ENCODE data around the gene NKX1-1.

NKX1-1 gene

DNA sequence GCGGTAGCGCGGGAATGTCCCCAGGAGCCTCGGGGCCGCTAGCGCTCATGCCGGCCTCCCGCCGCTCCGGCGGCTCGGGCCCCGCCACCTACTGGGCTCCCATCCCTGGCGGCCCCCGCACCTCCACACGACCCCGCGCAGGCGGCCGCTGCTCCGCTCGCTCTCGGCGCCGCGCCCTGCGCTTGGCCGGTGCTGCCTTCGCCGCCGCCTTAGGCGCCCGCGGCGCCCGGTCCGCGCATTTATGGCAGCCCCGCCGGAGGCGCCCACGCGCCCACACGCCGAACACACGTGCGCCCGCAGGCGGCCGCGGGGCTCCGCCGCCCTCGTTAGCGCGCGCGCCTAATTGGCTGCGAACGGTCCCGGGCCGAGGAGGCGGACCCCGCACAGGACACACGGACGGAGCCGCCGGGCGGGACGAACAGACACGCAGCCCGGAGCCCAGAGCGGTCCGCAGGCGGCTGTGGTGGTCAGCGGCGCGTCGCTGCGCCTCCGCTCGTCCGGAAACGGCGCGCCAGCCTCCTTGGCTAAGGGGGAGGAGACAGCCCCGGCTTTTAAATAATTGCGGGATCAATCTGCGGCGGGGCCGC is at the start of gene NKX1-1:
Gene NKX1-1 (minus strand): TSS at position 49 of the 587 bp plus-strand sequence. CDS start 0 bp downstream, at position 49.
- no peak within 1 kb of the TSS for H3K4me3 Mint-ChIP-seq
- ATAC-seq (replicated peaks; ENCODE audit: extremely low read depth, poor library complexity, severe bottlenecking) (no peak), DNase-seq (ENCODE audit: low spot score in 2 of 2) (no peak)
- H3K27me3 Mint-ChIP-seq, result peaks cover 52% of the 10 kb centered on the region
- no peaks in the 10 kb centered on the region for H3K9me3 Mint-ChIP-seq
- peak within 1 kb of the TSS; percentile 25 for H3K27ac Mint-ChIP-seq (ENCODE audit: low read depth)
- H3K36me3 Mint-ChIP-seq (ENCODE audit: insufficient read depth), result peaks cover 4% of the 10 kb centered on the region
- H3K4me1 Mint-ChIP-seq, result no peaks in the 10 kb centered on the region

DNA sequence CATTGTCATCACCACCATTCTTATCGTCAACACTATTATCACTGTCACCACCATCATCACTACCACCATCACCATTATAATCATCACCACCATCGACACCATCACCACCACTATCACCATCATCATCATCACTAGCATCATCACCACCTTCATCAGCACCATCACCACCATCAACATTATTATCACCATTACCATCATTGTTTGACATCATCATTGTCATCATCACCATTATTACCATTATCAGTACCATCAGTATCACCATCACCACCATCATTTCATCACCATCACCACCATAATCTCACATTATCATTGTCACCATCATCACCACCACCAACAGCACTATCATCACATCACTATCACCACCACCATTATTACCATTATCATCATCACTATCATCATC is 47.5 kb upstream of the NKX1-1 start:
- H3K36me3 Mint-ChIP-seq (ENCODE audit: insufficient read depth), result no peaks in the 10 kb centered on the region
- ATAC-seq (replicated peaks; ENCODE audit: extremely low read depth, poor library complexity, severe bottlenecking) (no peak), DNase-seq (ENCODE audit: low spot score in 2 of 2) (no peak)
- no peak overlapping the region for H3K27ac Mint-ChIP-seq (ENCODE audit: low read depth)
- peaks cover 21% of the 10 kb centered on the region for H3K9me3 Mint-ChIP-seq
- H3K4me3 Mint-ChIP-seq, result no peak overlapping the region
- no peaks in the 10 kb centered on the region for H3K4me1 Mint-ChIP-seq
- H3K27me3 Mint-ChIP-seq, result peaks cover 9% of the 10 kb centered on the region

DNA sequence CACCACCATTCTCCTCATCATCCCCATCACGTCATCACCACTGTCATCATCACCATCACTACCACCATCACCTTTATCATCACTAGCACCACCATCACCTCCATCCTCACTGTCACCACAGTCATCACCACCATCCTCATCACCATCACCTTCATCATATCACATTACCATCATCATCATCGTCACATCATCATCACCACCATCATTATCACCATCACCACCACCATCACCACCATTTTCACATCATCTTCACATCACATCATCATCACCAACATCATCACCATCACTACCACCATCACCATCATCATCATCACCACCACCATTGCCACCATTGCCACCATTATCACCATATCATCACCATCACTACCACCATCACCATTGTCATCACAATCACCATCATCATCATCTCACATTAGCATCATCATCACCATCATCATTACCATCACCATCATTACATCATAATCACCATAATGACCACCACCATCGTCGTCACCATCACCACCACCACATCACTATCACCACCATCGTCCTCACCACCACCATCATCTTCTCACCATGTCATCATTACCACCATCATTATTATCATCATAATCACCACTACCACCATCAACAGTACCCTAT is 46.3 kb upstream of the NKX1-1 start:
- Mint-ChIP-seq H3K4me3 (no peak overlapping the region), H3K36me3 (ENCODE audit: insufficient read depth) (no peaks in the 10 kb centered on the region), H3K27ac (ENCODE audit: low read depth) (no peak overlapping the region), H3K4me1 (no peaks in the 10 kb centered on the region), H3K9me3 (peaks cover 21% of the 10 kb centered on the region), H3K27me3 (peaks cover 1% of the 10 kb centered on the region)
- no peak for ATAC-seq (replicated peaks; ENCODE audit: extremely low read depth, poor library complexity, severe bottlenecking)
- DNase-seq (ENCODE audit: low spot score in 2 of 2), result no peak

DNA sequence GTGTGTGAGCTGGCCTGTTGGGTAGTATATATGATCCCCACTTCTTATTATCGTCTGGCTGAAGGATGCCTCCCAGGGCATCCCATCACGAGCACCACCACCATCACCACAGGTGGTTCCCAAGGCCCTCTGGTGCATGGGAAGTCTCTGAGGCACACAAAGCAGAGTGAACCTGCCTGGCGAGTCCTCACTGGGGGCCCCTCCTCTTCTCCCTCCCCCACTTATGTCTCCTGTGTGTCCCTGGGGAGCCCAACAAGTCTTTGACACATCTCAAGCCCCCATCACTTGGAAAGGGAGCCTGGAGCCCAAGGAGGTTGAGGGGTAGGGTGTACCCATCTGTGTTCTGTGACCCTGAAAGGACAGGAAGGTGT is 45.5 kb upstream of the NKX1-1 start:
- no peak overlapping the region for H3K4me3 Mint-ChIP-seq
- H3K36me3 Mint-ChIP-seq (ENCODE audit: insufficient read depth), result no peaks in the 10 kb centered on the region
- no peak overlapping the region for H3K27ac Mint-ChIP-seq (ENCODE audit: low read depth)
- ATAC-seq (replicated peaks; ENCODE audit: extremely low read depth, poor library complexity, severe bottlenecking), result no peak
- DNase-seq (ENCODE audit: low spot score in 2 of 2), result no peak
- H3K4me1 Mint-ChIP-seq, result no peaks in the 10 kb centered on the region
- peaks cover 21% of the 10 kb centered on the region for H3K9me3 Mint-ChIP-seq
- peaks cover 7% of the 10 kb centered on the region for H3K27me3 Mint-ChIP-seq

DNA sequence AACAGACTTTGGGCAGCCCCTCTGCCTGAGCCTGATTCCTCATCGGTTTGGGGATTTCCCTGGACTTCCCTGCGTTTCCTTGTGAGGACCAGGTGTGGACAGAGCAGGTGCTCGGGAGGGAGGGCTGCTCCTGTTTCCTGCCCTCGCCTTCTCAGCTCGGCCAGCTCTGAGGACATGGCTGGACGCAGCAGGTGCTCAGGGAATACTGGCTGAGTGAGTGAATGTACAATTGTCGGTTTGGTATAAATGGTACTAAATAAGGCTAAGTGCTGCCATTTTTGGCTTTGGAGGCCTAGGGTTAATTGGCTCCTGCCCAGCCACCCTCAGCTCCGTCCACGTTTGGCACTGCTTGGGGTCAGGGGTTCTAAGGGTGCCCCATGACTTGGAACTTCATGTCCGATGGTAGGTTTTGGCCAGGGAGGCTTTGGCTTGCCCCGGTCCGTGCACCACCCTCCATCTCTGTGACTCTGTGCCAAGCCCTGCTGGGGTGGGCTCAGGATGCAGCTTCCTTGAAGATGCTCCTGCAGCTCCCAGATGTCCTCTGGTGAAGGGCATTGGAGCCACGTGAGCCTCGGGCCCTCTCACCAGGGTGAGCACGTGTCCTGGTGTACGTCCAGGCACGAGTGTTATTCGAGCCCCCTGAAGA is 45.0 kb upstream of the NKX1-1 start:
- Mint-ChIP-seq H3K27ac (ENCODE audit: low read depth) (no peak overlapping the region), H3K4me3 (no peak overlapping the region)

DNA sequence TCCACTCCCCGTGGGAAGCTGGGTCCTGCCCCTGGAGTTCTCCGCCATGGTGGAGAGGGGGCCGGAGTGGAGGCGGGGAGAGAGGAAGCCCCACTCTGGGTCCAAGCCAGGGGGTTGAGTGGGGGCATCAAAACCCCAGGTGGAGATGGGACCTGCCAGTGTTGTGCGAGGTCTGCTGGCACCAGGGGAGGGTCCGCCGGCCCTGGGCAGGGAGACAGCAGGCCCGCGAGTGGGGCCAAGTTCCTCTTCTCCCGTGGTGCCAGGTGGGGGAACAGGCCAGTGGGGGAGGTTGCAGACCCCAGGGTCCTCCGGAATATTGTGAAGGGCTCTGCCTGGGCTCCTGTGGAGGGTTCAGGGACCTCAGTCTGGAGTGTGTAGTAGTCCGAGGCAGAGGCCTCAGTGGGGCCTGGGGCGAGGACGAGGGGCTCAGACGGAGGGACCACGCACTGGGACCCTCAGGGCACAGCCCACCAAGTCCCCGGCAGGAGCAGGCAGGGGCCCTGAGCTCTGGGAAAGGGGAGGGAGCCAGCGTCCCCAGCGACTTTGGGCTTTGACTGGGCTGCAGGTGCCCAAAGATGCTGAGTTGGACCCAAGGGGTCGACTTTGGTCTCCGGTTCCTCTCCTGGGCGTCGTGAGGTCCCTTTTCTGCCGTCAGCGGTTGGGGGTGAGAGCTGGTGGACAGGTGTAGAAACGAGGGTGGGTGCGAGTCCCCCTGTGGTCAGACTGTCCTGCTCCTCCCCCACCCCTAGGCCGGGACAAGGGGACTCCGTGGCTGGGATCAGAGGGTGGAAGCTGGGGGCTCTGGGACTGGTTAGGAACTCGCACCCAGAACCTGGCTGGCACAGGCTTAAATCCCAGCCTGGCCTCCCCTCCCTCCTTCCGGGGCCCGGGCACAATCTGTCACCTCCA is 43.8 kb upstream of the NKX1-1 start:
- Mint-ChIP-seq H3K36me3 (ENCODE audit: insufficient read depth) (no peaks in the 10 kb centered on the region), H3K4me1 (no peaks in the 10 kb centered on the region), H3K27ac (ENCODE audit: low read depth) (no peak overlapping the region), H3K27me3 (peaks cover 18% of the 10 kb centered on the region), H3K9me3 (peaks cover 21% of the 10 kb centered on the region), H3K4me3 (no peak overlapping the region)
- DNase-seq (ENCODE audit: low spot score in 2 of 2) (no peak), ATAC-seq (replicated peaks; ENCODE audit: extremely low read depth, poor library complexity, severe bottlenecking) (no peak)

More for the DNA sequence above, 45.0 kb upstream of the NKX1-1 start:
- peaks cover 8% of the 10 kb centered on the region for H3K27me3 Mint-ChIP-seq
- no peaks in the 10 kb centered on the region for H3K4me1 Mint-ChIP-seq
- ATAC-seq (replicated peaks; ENCODE audit: extremely low read depth, poor library complexity, severe bottlenecking) (no peak), DNase-seq (ENCODE audit: low spot score in 2 of 2) (no peak)
- H3K9me3 Mint-ChIP-seq, result peaks cover 21% of the 10 kb centered on the region
- H3K36me3 Mint-ChIP-seq (ENCODE audit: insufficient read depth), result no peaks in the 10 kb centered on the region

DNA sequence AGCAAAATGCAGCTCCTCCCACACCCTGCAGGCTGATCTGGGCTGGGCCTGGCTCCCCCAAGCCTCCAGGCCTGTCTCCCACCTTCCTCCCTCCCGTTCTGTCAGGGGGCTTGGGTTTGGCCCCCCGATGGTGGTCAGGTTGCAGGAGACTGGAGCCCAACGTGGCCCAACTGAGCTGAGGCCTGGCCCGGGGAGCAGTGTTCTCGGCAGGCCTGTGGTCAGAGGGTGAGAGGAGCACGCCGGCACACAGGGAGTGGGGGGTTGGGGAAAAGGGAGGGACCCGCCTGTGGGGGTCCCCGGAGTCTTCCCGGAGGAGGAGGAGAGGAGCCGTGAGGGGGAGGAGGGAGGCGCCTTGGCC is 43.2 kb upstream of the NKX1-1 start:
- peaks cover 21% of the 10 kb centered on the region for H3K9me3 Mint-ChIP-seq
- no peak overlapping the region for H3K4me3 Mint-ChIP-seq
- ATAC-seq (replicated peaks; ENCODE audit: extremely low read depth, poor library complexity, severe bottlenecking), result no peak
- DNase-seq (ENCODE audit: low spot score in 2 of 2), result no peak
- H3K36me3 Mint-ChIP-seq (ENCODE audit: insufficient read depth), result no peaks in the 10 kb centered on the region
- no peak overlapping the region for H3K27ac Mint-ChIP-seq (ENCODE audit: low read depth)
- H3K4me1 Mint-ChIP-seq, result no peaks in the 10 kb centered on the region
- H3K27me3 Mint-ChIP-seq, result peaks cover 25% of the 10 kb centered on the region

DNA sequence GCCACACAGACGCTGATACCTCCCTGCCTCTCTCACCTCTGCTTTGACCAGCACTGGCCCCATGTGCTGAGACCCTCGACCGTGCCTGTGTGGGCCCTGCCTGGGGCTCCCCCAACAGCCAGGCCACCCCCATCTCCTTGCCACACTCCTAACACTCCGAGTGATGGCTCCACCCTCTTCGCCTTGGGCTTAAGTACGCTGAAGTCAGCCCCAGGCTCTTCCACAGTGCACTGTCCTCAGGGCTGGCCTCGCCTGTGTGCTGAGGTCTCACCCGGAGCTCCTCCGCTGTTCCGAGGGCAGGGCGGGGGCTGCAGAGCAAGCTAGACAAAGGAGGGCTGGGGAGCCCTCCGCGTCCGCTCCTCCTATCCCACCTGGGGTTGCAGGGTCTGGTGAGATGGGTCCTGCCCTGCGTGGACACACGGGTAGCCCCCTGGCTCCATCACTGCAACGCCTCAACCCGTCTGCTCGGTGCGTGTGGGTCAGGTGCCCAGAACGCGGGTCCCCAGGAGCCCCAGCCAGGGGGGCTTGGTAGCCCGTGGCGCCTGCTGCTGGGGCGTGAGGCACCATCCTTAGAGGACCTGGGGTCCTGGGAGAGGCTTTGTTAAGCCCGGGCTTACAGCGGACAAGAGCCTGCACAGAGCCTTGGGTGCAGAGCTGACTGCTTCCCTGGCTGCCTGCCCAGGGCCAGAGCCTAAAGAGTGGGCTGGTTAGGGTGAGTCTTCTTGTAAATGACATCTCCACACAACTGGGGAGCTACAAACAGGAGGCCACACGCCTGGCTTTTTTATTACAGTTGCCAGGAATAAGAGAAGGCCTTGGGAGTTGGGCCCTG is 42.6 kb upstream of the NKX1-1 start:
- Mint-ChIP-seq H3K4me1 (no peaks in the 10 kb centered on the region), H3K27ac (ENCODE audit: low read depth) (no peak overlapping the region), H3K9me3 (peaks cover 17% of the 10 kb centered on the region), H3K4me3 (no peak overlapping the region), H3K27me3 (peaks cover 27% of the 10 kb centered on the region), H3K36me3 (ENCODE audit: insufficient read depth) (no peaks in the 10 kb centered on the region)
- no peak for ATAC-seq (replicated peaks; ENCODE audit: extremely low read depth, poor library complexity, severe bottlenecking)
- DNase-seq (ENCODE audit: low spot score in 2 of 2), result no peak

DNA sequence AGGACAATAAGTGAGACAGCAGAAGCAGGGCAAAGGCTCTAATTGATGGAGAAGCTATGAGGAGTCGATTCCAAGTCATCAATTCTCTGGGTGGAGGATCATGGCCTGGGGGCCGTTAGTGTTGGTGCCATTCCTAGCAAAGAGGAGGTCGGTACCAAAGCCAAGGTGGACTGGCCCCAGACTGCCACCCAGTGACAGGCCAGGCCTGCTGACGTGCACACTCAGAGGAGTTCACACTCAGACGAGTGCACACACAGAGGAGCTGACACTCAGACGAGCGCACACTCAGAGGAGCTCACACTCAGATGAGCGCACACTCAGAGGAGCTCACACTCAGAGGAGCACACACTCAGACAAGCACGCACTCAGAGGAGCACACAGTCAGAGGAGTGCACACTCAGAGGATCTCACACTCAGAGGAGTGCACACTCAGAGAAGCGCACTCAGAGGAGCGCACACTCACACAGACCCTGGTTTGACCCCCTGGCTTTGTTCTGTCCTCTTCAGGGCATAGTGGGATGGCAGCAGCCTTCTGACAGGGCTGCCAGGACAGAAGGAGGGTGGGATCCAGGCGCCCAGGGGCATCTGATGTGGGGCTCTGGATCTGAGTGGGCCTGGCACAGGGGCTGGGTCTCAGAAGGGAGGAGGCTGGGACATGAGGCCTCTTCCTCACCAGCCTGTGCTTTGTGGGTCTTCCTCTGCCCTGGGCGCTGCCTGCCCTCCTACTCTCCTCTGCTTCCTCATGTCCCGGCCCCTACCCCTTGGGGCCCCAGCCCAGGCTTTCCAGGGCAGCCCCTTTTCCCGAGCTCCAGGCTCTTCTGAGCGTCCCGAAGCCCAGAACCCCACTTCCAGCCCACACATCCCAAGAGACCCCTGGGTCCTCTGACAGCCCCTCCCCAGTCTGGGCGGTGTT is 41.7 kb upstream of the NKX1-1 start:
- Mint-ChIP-seq H3K27ac (ENCODE audit: low read depth) (no peak overlapping the region), H3K27me3 (peaks cover 35% of the 10 kb centered on the region), H3K9me3 (peaks cover 9% of the 10 kb centered on the region), H3K4me3 (no peak overlapping the region), H3K4me1 (no peaks in the 10 kb centered on the region), H3K36me3 (ENCODE audit: insufficient read depth) (no peaks in the 10 kb centered on the region)
- no peak for DNase-seq (ENCODE audit: low spot score in 2 of 2)
- no peak for ATAC-seq (replicated peaks; ENCODE audit: extremely low read depth, poor library complexity, severe bottlenecking)

DNA sequence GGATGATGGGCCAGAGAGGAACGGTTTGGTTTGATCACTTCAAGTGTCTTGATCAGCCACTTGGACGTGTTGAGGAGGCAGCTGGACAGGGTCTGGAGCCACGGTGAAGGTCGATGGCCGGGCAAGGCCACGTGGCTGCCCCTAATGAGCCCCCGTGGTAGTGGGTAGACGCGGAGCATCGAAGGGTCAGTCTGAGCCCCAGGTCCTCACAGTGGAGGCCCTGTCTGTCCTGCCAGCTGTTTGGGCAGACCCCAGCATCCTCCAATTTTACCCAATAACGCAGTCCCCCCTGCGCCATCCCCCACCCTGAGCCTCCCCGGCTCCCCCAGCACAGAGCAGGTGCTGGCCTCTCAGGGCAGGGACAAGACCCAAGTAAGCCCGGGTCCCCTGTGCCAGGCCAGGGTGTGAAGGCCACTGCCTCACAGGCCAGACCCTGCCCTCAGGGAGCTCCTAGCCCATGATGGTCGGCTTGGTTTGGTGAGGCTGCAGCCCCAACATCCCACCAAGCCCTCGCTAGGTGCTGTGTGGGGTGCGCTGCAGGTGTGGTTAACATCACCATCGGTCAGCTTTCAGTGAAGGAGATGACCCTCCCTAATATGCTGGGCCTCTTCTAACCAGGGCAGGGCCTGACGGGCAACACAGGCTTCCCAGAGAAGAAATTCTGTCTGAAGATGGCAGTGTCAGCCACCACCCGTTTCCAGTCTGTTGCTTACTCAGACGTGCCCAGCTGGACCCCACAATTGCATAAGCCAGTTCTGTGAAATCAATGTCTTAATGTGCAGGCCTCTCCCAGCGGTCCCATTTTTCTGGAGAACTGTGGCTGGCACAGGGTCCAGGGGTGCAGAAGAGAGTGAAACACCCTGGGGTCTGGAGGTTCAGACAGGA is 40.5 kb upstream of the NKX1-1 start:
- no peak for ATAC-seq (replicated peaks; ENCODE audit: extremely low read depth, poor library complexity, severe bottlenecking)
- Mint-ChIP-seq H3K36me3 (ENCODE audit: insufficient read depth) (no peaks in the 10 kb centered on the region), H3K9me3 (no peaks in the 10 kb centered on the region), H3K27me3 (peaks cover 36% of the 10 kb centered on the region), H3K27ac (ENCODE audit: low read depth) (no peak overlapping the region), H3K4me3 (no peak overlapping the region), H3K4me1 (no peaks in the 10 kb centered on the region)
- no peak for DNase-seq (ENCODE audit: low spot score in 2 of 2)

Data from central memory CD8-positive, alpha-beta T cell (primary cell).